ENCODE results near the gene PYCR2.

Gene PYCR2

GRCh38 chr1:225877580-225877979 is 46.5 kb downstream of the PYCR2 start:
- peak in 1 of 2 experiments; percentile 26 for DNase-seq (ENCODE audit: low read depth in 1 of 2, low spot score in 1 of 2)
- H3K27ac ChIP-seq (replicated peaks), result no peak overlapping the region
- no peak overlapping the region for H3K4me3 ChIP-seq (replicated peaks; ENCODE audit: insufficient read depth, low read length)
- no peaks in the 10 kb centered on the region for H3K27me3 ChIP-seq (ENCODE audit: insufficient read depth, poor library complexity, severe bottlenecking)
- TF ChIP-seq CTCF (IDR thresholded peaks at IDR 0.05; ENCODE audit: insufficient read depth, low read length) (peak; percentile 53), SPI1 (IDR thresholded peaks at IDR 0.05; ENCODE audit: borderline replicate concordance, low read depth) (no peak), REST (IDR thresholded peaks at IDR 0.05; ENCODE audit: insufficient replicate concordance, low read depth) (no peak), GABPA (IDR thresholded peaks at IDR 0.05; ENCODE audit: low read depth) (no peak)

- no peak for DNase-seq (ENCODE audit: low read depth in 1 of 2, low spot score in 1 of 2)
- Histone ChIP-seq H3K27me3 (ENCODE audit: insufficient read depth, poor library complexity, severe bottlenecking) (no peaks in the 10 kb centered on the region), H3K27ac (replicated peaks) (no peak overlapping the region), H3K4me3 (replicated peaks; ENCODE audit: insufficient read depth, low read length) (no peak overlapping the region)
- TF ChIP-seq GABPA (IDR thresholded peaks at IDR 0.05; ENCODE audit: low read depth) (no peak), SPI1 (IDR thresholded peaks at IDR 0.05; ENCODE audit: borderline replicate concordance, low read depth) (no peak), CTCF (IDR thresholded peaks at IDR 0.05; ENCODE audit: insufficient read depth, low read length) (no peak), REST (IDR thresholded peaks at IDR 0.05; ENCODE audit: insufficient replicate concordance, low read depth) (no peak), POLR2AphosphoS5 (IDR thresholded peaks at IDR 0.05; ENCODE audit: low read depth) (no peak)
Measured at GRCh38 chr1:225876900-225877510, 47.0 kb downstream of the PYCR2 start.

GRCh38 chr1:225875044-225875815 is 48.8 kb downstream of the PYCR2 start:
- Histone ChIP-seq H3K27ac (replicated peaks) (no peak overlapping the region), H3K27me3 (ENCODE audit: insufficient read depth, poor library complexity, severe bottlenecking) (no peaks in the 10 kb centered on the region), H3K4me3 (replicated peaks; ENCODE audit: insufficient read depth, low read length) (no peak overlapping the region)
- no peak for TF ChIP-seq SPI1 (IDR thresholded peaks at IDR 0.05; ENCODE audit: borderline replicate concordance, low read depth)
- no peak for TF ChIP-seq CTCF (IDR thresholded peaks at IDR 0.05; ENCODE audit: insufficient read depth, low read length)
- no peak for TF ChIP-seq REST (IDR thresholded peaks at IDR 0.05; ENCODE audit: insufficient replicate concordance, low read depth)
- TF ChIP-seq POLR2AphosphoS5 (IDR thresholded peaks at IDR 0.05; ENCODE audit: low read depth), result no peak
- TF ChIP-seq GABPA (IDR thresholded peaks at IDR 0.05; ENCODE audit: low read depth), result no peak
- no peak for DNase-seq (ENCODE audit: low read depth in 1 of 2, low spot score in 1 of 2)
